Activated CD8-positive, alpha-beta memory T cell treated with anti-CD3 and anti-CD28 coated beads for 48 hours (primary cell): ENCODE results near the gene EML1.
"Not testable (repeated sequence)": the region's sequence is repeated elsewhere in the genome, so short reads cannot be mapped to it uniquely, and the experiment has no call there.

ENCODE experiments used
- DNase-seq, 3 experiments: peaks; one replicate each; pipeline ENCODE4 v3.0.0-alpha.2; 2020; ENCODE audit warnings: low read depth in 2 of 3, low spot score in 2 of 3

The EML1 gene

DNA sequence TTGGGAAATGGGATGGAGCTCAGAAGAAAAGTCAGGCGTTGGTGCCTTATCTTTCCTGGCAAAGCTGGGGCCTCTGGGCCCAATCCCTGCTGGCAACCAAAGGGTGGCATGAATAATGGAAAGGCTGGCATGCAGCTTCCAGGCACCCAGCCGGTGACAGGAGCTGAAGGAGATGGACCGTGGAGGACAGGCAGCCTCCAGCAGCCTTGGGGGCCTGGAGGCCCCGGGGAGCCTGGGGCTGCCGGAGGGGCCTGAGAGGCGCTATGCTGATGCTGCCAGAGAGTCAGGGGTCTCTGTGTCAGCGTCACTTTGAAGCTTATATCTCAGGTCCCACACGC is 38.2 kb upstream of the EML1 start:
- DNase-seq, result no peak

DNA sequence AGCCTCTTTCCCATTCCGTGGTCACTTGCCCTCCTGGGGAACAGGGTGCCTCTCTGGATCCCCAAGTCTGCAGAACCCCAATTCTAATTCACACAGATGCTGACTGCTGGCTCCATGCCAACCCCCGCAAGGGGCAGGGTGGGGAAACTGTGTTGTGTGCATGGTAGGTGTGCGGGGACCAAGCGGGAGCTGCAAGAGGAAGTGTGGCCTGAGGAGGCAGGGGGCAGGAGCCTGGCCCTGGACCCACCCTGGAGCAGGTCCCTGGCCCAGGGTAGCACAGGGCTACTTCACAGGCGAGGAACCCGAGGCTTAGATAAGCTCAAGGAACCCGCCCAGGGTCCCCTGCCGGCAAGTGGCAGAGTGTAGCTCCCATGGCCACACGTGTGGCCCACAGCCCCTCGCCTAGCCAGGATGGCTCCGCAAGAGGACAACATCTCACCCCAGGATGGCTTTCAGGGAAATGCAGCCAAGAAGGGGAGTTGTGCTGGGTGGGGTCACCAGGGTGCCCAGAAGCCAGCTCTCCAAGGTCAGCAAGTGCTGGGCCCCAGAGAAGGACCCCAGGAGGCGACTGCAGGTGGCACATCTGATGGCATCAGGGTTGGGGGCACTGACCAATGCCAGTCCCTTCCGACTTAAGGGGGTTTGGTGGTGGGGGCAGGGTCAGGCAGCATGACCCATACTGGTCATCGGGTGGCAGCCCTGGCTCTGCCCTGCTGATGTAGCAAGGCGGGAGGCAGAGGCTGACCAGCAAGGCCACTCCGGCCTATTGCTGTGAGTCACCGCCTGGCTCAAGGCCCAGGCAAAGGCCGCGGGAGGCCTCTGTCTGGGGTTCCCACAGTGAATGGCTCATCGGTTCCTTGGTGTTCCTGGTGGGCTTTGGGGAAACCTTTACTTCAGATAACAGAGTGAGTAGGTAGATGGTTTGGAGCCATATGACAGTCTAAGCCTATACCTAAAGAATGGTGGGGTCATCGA is 37.3 kb upstream of the EML1 start:
- no peak for DNase-seq

DNA sequence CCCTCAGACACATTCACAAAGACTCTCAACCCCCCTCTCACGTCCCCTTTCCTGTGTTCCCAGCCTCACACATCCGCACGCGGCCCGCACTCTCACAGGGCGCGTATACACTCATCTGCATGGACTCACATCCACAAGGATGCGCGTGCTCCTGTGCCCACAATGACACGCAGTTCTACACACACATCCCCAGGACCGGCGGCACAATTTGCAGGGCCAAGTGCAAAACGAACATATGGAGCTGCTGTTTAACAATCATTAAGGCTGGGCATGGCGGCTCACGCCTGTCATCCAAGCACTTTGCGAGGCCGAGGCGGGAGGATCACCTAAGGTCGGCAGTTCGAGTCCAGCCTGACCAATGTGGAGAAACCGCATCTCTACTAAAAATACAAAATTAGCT is 36.4 kb upstream of the EML1 start:
- DNase-seq, result no peak

DNA sequence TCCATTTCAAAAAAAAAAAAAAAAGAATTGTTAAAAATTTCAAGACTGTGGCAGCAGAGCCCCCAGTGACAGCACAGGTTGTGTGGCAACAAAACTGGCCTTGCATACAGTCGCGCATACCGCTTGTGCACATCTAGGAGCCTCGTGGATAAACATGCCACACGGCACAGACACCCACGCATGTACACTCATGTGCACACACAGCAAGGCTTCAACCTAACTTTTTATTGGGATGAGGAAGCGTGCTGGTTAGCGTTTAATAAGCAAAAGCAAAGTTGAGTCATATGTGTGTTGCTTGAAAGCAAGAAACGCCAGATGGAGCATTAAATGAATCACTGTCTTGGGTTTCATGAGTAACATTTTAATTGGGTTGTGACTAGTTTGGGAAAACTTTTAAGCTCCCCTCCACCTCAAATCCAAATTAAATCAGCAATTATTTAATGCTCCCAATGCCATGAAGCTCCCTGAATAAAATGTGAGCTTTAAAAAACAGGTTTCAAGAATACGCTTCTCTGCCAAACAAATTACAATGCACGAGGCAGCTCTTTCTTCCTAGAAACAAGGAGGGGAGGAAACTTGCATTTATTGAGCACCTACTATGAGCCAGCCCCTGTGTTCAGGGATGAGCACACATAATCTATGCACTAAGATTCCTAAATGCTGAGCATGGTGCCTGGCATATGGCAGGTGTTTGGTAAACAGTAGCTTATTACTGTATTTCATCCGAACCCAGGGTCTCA is 35.7 kb upstream of the EML1 start:
- DNase-seq, result no peak

GRCh38 chr14:99758121-99758821 is 34.9 kb upstream of the EML1 start:
- DNase-seq, result no peak

DNA sequence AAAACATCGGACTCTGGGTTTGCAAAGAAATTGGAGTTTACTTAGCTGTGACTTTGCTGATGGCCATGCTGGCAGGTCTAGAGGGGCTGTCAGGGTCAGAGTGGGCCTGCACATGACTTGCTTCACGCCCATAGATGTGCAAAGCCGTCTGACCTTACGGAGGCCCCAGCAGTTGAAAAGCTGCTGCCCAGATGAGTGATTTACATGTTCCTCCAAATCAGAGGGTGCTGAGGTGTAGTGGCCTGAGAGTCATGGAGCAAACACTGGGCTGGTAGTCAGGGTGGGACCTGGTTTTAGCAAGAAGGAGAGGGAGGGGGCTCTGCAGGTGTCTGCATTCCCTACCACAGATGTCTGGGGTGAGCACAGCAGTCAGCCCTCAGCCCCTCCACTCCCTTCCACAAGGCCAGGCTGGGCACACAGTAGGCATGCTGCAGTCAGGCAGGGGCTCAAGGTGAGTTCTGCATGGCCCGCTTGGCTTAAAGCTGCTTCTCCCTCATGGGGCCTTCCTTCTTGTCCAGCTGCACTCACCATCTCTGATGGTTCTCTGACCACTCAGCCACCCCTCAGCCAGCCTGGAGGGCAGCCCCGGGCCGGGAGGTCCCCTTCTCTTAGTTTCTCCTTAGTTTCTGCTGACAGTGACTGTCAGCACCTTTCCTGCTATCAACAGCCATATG is 34.2 kb upstream of the EML1 start:
- no peak for DNase-seq

GRCh38 chr14:99759546-99759925 is 33.7 kb upstream of the EML1 start:
- no peak for DNase-seq

DNA sequence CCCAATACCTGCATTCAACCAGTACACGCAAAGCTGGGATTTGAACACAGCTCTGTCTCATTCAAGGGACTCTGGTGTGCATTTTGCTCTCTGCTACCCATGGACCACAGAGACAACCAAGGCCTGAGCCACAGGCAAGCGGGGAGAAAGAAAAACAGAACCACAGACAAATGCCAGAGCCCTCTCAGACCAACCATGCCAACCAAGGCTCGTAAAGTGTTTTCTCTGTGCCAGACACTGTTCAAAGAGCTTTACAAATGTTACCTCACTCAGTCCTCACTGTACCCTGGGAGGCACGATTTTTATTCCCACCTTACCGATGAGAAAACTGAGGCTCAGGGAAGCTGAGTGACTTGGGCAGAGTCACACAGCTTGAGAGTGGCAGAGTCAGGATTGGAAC is 32.4 kb upstream of the EML1 start:
- DNase-seq, result no peak

- not testable (repeated sequence) for DNase-seq
Measured at GRCh38 chr14:99762911-99763310, 30.3 kb upstream of the EML1 start.

GRCh38 chr14:99763527-99764221 is 29.5 kb upstream of the EML1 start:
- no peak for DNase-seq

- DNase-seq, result no peak
Measured at GRCh38 chr14:99764222-99764706, 28.9 kb upstream of the EML1 start.

DNA sequence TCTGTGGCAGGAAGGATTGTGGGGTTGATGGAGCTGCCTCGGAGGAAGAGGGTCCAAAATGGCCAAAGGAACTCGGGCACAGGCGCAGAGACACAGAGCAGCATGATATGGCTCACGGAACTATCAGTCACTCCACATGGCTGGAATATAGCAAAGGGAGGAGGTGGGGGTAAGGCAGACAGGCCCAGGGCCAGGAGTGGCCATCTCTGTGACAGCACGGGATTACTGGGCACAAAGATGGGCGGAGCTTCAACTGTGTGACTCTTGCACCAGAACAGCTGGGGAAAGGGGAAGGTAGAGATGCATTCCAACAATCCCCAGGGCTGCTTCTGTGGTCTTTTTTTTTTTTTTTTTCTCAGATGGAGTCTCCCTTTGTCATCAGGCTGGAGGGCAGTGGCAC is 24.8 kb upstream of the EML1 start:
- no peak for DNase-seq

- no peak for DNase-seq
Measured at GRCh38 chr14:99769123-99769522, 24.1 kb upstream of the EML1 start.

- no peak for DNase-seq
Measured at GRCh38 chr14:99769799-99770198, 23.4 kb upstream of the EML1 start.

DNA sequence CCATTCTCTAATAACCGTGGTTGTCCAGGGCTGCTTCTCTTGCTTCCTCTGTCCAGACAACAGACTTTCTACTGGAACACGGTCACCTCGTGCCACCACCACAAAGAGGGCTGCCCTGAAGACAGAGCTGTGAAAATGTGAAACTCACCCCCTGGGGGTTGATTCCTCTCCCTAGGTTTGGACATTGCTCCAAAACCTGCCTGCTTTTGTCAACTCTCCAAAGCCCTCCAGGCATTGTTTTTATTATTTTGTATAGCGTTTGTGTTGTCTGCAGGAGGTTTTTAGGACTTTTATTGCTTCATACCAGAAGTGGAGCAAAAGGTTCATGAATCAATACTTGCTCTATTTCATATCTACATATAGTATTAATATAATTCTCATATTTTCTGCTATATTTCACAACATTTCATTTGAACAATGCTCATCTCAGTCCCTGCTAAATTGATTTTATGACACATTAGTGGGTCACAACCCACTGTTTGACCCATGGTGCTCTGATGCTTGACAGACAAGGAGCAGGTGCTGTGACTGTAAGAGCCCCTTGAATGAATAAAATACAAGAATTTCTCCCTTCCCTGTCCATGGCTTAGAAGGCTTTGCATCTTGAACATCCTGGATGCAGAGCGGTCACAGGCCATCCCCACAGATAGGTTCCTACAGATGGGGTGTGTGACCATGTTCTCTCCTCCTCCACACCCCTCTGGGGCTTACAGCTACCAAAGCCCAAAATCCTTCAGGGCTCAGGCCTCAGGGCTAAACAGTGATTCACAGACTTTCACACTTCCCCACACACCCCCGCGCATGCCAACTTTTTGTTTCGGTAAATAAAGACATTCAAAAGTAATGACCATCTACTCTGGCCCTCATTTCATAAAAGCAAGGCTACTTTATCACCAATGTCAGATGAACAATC is 20.6 kb upstream of the EML1 start:
- no peak for DNase-seq

- DNase-seq, result no peak
Measured at GRCh38 chr14:99773521-99774497, 19.4 kb upstream of the EML1 start.

- DNase-seq, result no peak
Measured at GRCh38 chr14:99774556-99775307, 18.5 kb upstream of the EML1 start.

DNA sequence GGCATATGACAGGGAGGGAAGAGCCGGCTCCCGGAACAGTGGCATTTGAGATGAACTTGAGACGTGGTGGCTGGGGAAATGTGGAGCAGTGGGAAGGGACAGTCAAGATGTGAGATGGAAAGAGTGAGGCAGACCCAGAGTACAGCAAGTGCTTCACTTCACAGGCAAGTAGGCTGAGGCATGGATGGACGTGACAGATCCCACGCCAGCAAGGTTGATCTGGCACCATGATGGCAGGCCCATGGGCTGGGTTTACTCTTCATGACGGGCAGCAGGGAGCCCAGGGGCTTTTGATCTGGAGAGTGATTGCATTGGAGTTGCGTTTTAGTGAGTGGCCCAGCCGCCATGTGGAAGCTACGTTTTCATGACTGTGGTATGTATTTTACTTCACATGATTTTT is 17.9 kb upstream of the EML1 start:
- no peak for DNase-seq
